ENCODE data around the gene CENPS. TPM values are rescaled to one million over a fixed set of nuclear protein-coding genes. Genes with fewer than 3 reads are reported as not detected.

The CENPS gene
- total RNA-seq, 1 experiment from 2014 or later: 28.5 TPM

- Histone ChIP-seq H3K4me1 (replicated peaks; ENCODE audit: insufficient read depth) (peaks cover 25% of the 10 kb centered on the region), H3K9me2 (ENCODE audit: insufficient read depth) (no peaks in the 10 kb centered on the region), H3K4me3 (peak overlapping the region; percentile 94), H3K9me3 (ENCODE audit: insufficient read depth, low read depth) (no peaks in the 10 kb centered on the region), H3F3A (ENCODE audit: insufficient read depth, low read depth) (peaks cover 13% of the 10 kb centered on the region; the same call in 1 of the 2 replicates), H3K79me2 (ENCODE audit: low read depth) (peaks cover 64% of the 10 kb centered on the region), H3K27me3 (ENCODE audit: insufficient read depth, low read depth) (no peaks in the 10 kb centered on the region), H2AFZ (peak overlapping the region; percentile 86), H3K27ac (peak overlapping the region; percentile 89), H3K36me3 (ENCODE audit: low read depth) (peaks cover 30% of the 10 kb centered on the region), H4K20me1 (ENCODE audit: insufficient read depth) (peaks cover 6% of the 10 kb centered on the region; the same call in 1 of the 2 replicates), H3K4me2 (peak overlapping the region; percentile 94)
- TSS peak; percentile 47 for BruUV-seq (replicated peaks)
- intact Hi-C loops (cut with micrococcal nuclease; ENCODE audit: unreplicated experiment): loop anchor here (1.0 kb wide), 3 partner anchors 10 to 20 kb away; no protein-coding TSS in a partner anchor
- TF ChIP-seq EZH2 (IDR thresholded peaks at IDR 0.05; ENCODE audit: low read depth) (no peak), CTCF (conservative IDR thresholded peaks at IDR 0.05) (no peak)
- POLR2A ChIA-PET (ENCODE audit: unreplicated experiment): interaction anchor here (0.5 to 0.8 kb wide), 3 partner anchors 10 to 48 kb away, joined by 3 to 8 read pairs (median 5); no protein-coding TSS in a partner anchor
- CTCF ChIA-PET: interaction anchor here (0.6 kb wide), 1 partner anchor 1693 kb away, joined by 16 read pairs; no protein-coding TSS in a partner anchor
- no peak for DNase-seq
These were observed 31.9 kb upstream of the CENPS start for GRCh38 chr1:10398278-10398733.

GRCh38 chr1:10398734-10399443, 31.3 kb upstream of the CENPS start, which contains the start of gene PGD:
TSS of gene PGD (plus strand) at chr1:10399064. CDS start at chr1:10399118, 54 bp downstream.
- no peaks in the 10 kb centered on the region for H3K9me2 ChIP-seq (ENCODE audit: insufficient read depth)
- peak within 1 kb of the TSS; percentile 94 for H3K4me3 ChIP-seq
- H3K79me2 ChIP-seq (ENCODE audit: low read depth): peaks cover 68% of the 10 kb centered on the region
- peak within 1 kb of the TSS; percentile 86 for H2AFZ ChIP-seq
- peak; percentile 88 to 98 for DNase-seq
- peaks cover 13% of the 10 kb centered on the region; the same call in 1 of the 2 replicates for H3F3A ChIP-seq (ENCODE audit: insufficient read depth, low read depth)
- peak within 1 kb of the TSS; percentile 94 for H3K4me2 ChIP-seq
- peaks cover 6% of the 10 kb centered on the region; the same call in 1 of the 2 replicates for H4K20me1 ChIP-seq (ENCODE audit: insufficient read depth)
- H3K4me1 ChIP-seq (replicated peaks; ENCODE audit: insufficient read depth): peaks cover 25% of the 10 kb centered on the region
- no peaks in the 10 kb centered on the region for H3K27me3 ChIP-seq (ENCODE audit: insufficient read depth, low read depth)
- ChIA-PET CTCF (interaction anchor here (0.6 kb wide), 1 partner anchor 1693 kb away, joined by 16 read pairs; no protein-coding TSS in a partner anchor), POLR2A (ENCODE audit: unreplicated experiment) (interaction anchor here (0.5 to 0.8 kb wide), 7 partner anchors 11 to 1338 kb away, joined by 3 to 8 read pairs (median 4); no protein-coding TSS in a partner anchor)
- intact Hi-C loops (cut with micrococcal nuclease; ENCODE audit: unreplicated experiment): loop anchor here (1.0 kb wide), 3 partner anchors 11 to 21 kb away; no protein-coding TSS in a partner anchor
- BruUV-seq (replicated peaks): no TSS peak
- TF ChIP-seq CTCF (conservative IDR thresholded peaks at IDR 0.05) (no peak), EZH2 (IDR thresholded peaks at IDR 0.05; ENCODE audit: low read depth) (no peak)
- H3K36me3 ChIP-seq (ENCODE audit: low read depth): peaks cover 33% of the 10 kb centered on the region
- peak within 1 kb of the TSS; percentile 89 for H3K27ac ChIP-seq
- H3K9me3 ChIP-seq (ENCODE audit: insufficient read depth, low read depth): no peaks in the 10 kb centered on the region

GRCh38 chr1:10399444-10399941, 30.7 kb upstream of the CENPS start:
- Histone ChIP-seq H3F3A (ENCODE audit: insufficient read depth, low read depth) (peaks cover 15% of the 10 kb centered on the region; the same call in 1 of the 2 replicates), H3K79me2 (ENCODE audit: low read depth) (peaks cover 70% of the 10 kb centered on the region), H3K4me3 (peak overlapping the region; percentile 94), H2AFZ (no peak overlapping the region), H3K4me2 (peak overlapping the region; percentile 94), H3K9me3 (ENCODE audit: insufficient read depth, low read depth) (no peaks in the 10 kb centered on the region), H3K27me3 (ENCODE audit: insufficient read depth, low read depth) (no peaks in the 10 kb centered on the region), H3K4me1 (replicated peaks; ENCODE audit: insufficient read depth) (peaks cover 25% of the 10 kb centered on the region), H3K9me2 (ENCODE audit: insufficient read depth) (no peaks in the 10 kb centered on the region), H3K36me3 (ENCODE audit: low read depth) (peaks cover 39% of the 10 kb centered on the region), H4K20me1 (ENCODE audit: insufficient read depth) (peaks cover 6% of the 10 kb centered on the region; the same call in 1 of the 2 replicates), H3K27ac (peak overlapping the region; percentile 89)
- no peak for TF ChIP-seq EZH2 (IDR thresholded peaks at IDR 0.05; ENCODE audit: low read depth)
- no peak for TF ChIP-seq CTCF (conservative IDR thresholded peaks at IDR 0.05)
- BruUV-seq (replicated peaks): TSS peak; percentile 60
- no peak for DNase-seq
- ChIA-PET POLR2A (ENCODE audit: unreplicated experiment) (interaction anchor here (0.6 to 0.7 kb wide), 3 partner anchors 13 to 1337 kb away, joined by 3 to 6 read pairs (median 4); no protein-coding TSS in a partner anchor), CTCF (no interaction called here)
- intact Hi-C loops (cut with micrococcal nuclease; ENCODE audit: unreplicated experiment): no loop called here
